Mammary epithelial cell (primary cell): Measurements from ENCODE around the gene SENP5.

Source experiments
- EZH2 ChIP-seq: IDR thresholded peaks from 2 replicates; pipeline ENCODE4 v1.6.1; 2012; ENCODE audit warnings: low read length, inconsistent platforms, borderline replicate concordance
- TF ChIP-seq, protein P1 (sequence below), 2 donors: IDR thresholded peaks in 1 of 2; conservative IDR thresholded peaks in 1 of 2; 2 replicates each; pipeline ENCODE4 v1.5.1; 2011 to 2012; ENCODE audit warnings: inconsistent platforms in 2 of 2, low read length in 2 of 2, mild to moderate bottlenecking in 2 of 2, control low read depth in 1 of 2, low read depth in 1 of 2; ENCODE audit not compliant: insufficient read depth in 1 of 2; ENCODE audit errors: extremely low read depth in 1 of 2

- TF ChIP-seq, protein P1, sequence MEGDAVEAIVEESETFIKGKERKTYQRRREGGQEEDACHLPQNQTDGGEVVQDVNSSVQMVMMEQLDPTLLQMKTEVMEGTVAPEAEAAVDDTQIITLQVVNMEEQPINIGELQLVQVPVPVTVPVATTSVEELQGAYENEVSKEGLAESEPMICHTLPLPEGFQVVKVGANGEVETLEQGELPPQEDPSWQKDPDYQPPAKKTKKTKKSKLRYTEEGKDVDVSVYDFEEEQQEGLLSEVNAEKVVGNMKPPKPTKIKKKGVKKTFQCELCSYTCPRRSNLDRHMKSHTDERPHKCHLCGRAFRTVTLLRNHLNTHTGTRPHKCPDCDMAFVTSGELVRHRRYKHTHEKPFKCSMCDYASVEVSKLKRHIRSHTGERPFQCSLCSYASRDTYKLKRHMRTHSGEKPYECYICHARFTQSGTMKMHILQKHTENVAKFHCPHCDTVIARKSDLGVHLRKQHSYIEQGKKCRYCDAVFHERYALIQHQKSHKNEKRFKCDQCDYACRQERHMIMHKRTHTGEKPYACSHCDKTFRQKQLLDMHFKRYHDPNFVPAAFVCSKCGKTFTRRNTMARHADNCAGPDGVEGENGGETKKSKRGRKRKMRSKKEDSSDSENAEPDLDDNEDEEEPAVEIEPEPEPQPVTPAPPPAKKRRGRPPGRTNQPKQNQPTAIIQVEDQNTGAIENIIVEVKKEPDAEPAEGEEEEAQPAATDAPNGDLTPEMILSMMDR (conservative IDR thresholded peaks at IDR 0.05 in 1 of 2, IDR thresholded peaks at IDR 0.05 in 1 of 2; ENCODE audit: extremely low read depth in 1 of 2, insufficient read depth in 1 of 2, low read depth in 1 of 2, low read length in 2 of 2), result no peak
- no peak for TF ChIP-seq EZH2
Measured at GRCh38 chr3:196965112-196965803, 97.5 kb downstream of the SENP5 start.
